H9 (cell line): ENCODE results near the gene IL36G. TPM values are rescaled to one million over a fixed set of nuclear protein-coding genes. Genes with fewer than 3 reads are reported as not detected.

Experiments
- DNase-seq: peaks from one replicate; pipeline ENCODE4 v3.0.0-alpha.2; 2017
- H2AFZ ChIP-seq: one replicate; pipeline ENCODE4 v1.6.1; 2013; ENCODE audit warnings: mild to moderate bottlenecking, low read length, control low read depth, moderate library complexity
- H2AK5ac ChIP-seq: 2 replicates; pipeline ENCODE4 v1.6.1; 2013; ENCODE audit warnings: low read length, control low read depth, mixed read lengths; ENCODE audit not compliant: insufficient read length
- H2BK120ac ChIP-seq: one replicate; pipeline ENCODE4 v1.6.1; 2013; ENCODE audit warnings: low read depth, mild to moderate bottlenecking, low read length, control low read depth, inconsistent platforms; ENCODE audit not compliant: poor library complexity, severe bottlenecking
- H2BK12ac ChIP-seq: 2 replicates; pipeline ENCODE4 v1.6.1; 2013; ENCODE audit warnings: low read length, control low read depth, mixed read lengths, low read depth; ENCODE audit not compliant: insufficient read length
- H2BK15ac ChIP-seq: 2 replicates; pipeline ENCODE4 v1.6.1; 2013; ENCODE audit warnings: low read depth, low read length, control low read depth
- H2BK20ac ChIP-seq: one replicate; pipeline ENCODE4 v1.6.1; 2013; ENCODE audit warnings: low read depth, mild to moderate bottlenecking, low read length, control low read depth, inconsistent platforms; ENCODE audit not compliant: poor library complexity, severe bottlenecking
- H2BK5ac ChIP-seq: 2 replicates; pipeline ENCODE4 v1.6.1; 2013; ENCODE audit warnings: low read length, control low read depth, mixed read lengths; ENCODE audit not compliant: insufficient read length
- H3K14ac ChIP-seq: 2 replicates; pipeline ENCODE4 v1.6.1; 2013; ENCODE audit warnings: low read length, control low read depth; ENCODE audit not compliant: insufficient read depth
- H3K18ac ChIP-seq: 2 replicates; pipeline ENCODE4 v1.6.1; 2013; ENCODE audit warnings: low read depth, mild to moderate bottlenecking, mixed read lengths, low read length, control low read depth; ENCODE audit not compliant: insufficient read length
- H3K23ac ChIP-seq: 2 replicates; pipeline ENCODE4 v1.6.1; 2013; ENCODE audit warnings: low read length, control low read depth, mixed read lengths, low read depth; ENCODE audit not compliant: insufficient read length
- H3K23me2 ChIP-seq: 2 replicates; pipeline ENCODE4 v1.6.1; 2013; ENCODE audit warnings: low read depth, mild to moderate bottlenecking, mixed read lengths, low read length, control low read depth; ENCODE audit not compliant: insufficient read length, poor library complexity, severe bottlenecking
- H3K27ac ChIP-seq: 2 replicates; pipeline ENCODE4 v1.5.1; 2013; ENCODE audit warnings: low read length, control low read depth, mixed read lengths, low read depth; ENCODE audit not compliant: insufficient read length
- H3K27me3 ChIP-seq: 2 replicates; pipeline ENCODE4 v1.6.1; 2013; ENCODE audit warnings: low read length, control low read depth, inconsistent platforms; ENCODE audit not compliant: insufficient read depth
- H3K4ac ChIP-seq: 2 replicates; pipeline ENCODE4 v1.6.1; 2013; ENCODE audit warnings: low read depth, mild to moderate bottlenecking, control low read depth, inconsistent platforms, low read length, moderate library complexity
- H3K4me1 ChIP-seq: 2 replicates; pipeline ENCODE4 v1.6.1; 2013; ENCODE audit warnings: low read length, control low read depth, inconsistent platforms; ENCODE audit not compliant: insufficient read depth
- H3K4me2 ChIP-seq: 2 replicates; pipeline ENCODE4 v1.6.1; 2013; ENCODE audit warnings: low read length, control low read depth, mixed read lengths; ENCODE audit not compliant: insufficient read length, insufficient read depth
- H3K56ac ChIP-seq: 2 replicates; pipeline ENCODE4 v1.6.1; 2013; ENCODE audit warnings: low read depth, mild to moderate bottlenecking, mixed read lengths, low read length, control low read depth; ENCODE audit not compliant: insufficient read length
- H3K79me1 ChIP-seq: 2 replicates; pipeline ENCODE4 v1.6.1; 2013; ENCODE audit warnings: low read depth, mild to moderate bottlenecking, moderate library complexity, low read length, control low read depth, inconsistent platforms; ENCODE audit not compliant: insufficient read depth, poor library complexity, severe bottlenecking
- H3K79me2 ChIP-seq: 2 replicates; pipeline ENCODE4 v1.6.1; 2013; ENCODE audit warnings: low read length, control low read depth, inconsistent platforms; ENCODE audit not compliant: insufficient read depth
- H3K9ac ChIP-seq: 2 replicates; pipeline ENCODE4 v1.6.1; 2013; ENCODE audit warnings: low read length, control low read depth, mixed read lengths; ENCODE audit not compliant: insufficient read length; ENCODE audit errors: extremely low read depth
- H3K9me3 ChIP-seq: one replicate; pipeline ENCODE4 v1.6.1; 2013; ENCODE audit warnings: low read depth, low read length, inconsistent platforms; ENCODE audit not compliant: control insufficient read depth
- H3T11ph ChIP-seq: one replicate; pipeline ENCODE4 v1.6.1; 2013; ENCODE audit warnings: mild to moderate bottlenecking, low read length, control low read depth, inconsistent platforms
- H4K20me1 ChIP-seq: one replicate; pipeline ENCODE4 v1.6.1; 2013; ENCODE audit not compliant: control insufficient read depth, insufficient read length, insufficient read depth
- H4K5ac ChIP-seq: 2 replicates; pipeline ENCODE4 v1.6.1; 2013; ENCODE audit warnings: low read depth, mild to moderate bottlenecking, mixed read lengths, low read length, control low read depth; ENCODE audit not compliant: insufficient read length
- H4K8ac ChIP-seq: replicated peaks from 2 replicates; pipeline ENCODE4 v1.6.1; 2013; ENCODE audit warnings: low read length, control low read depth, mixed read lengths, low read depth; ENCODE audit not compliant: insufficient read length
- H4K91ac ChIP-seq: 2 replicates; pipeline ENCODE4 v1.6.1; 2013; ENCODE audit warnings: low read depth, mild to moderate bottlenecking, moderate library complexity, mixed read lengths, low read length, control low read depth; ENCODE audit not compliant: insufficient read length
- H3K27ac Mint-ChIP-seq, 3 experiments: 2 replicates in 2 of 3; 3 replicates in 1 of 3; pipeline ENCODE4 v1.8.0; 2020 to 2021; ENCODE audit warnings: mixed read lengths in 3 of 3, mild to moderate bottlenecking in 1 of 3, moderate library complexity in 1 of 3
- H3K27me3 Mint-ChIP-seq: 2 replicates; pipeline ENCODE4 v1.8.0; 2021; ENCODE audit warnings: low read depth, mild to moderate bottlenecking, moderate library complexity, mixed read lengths
- H3K36me3 Mint-ChIP-seq, 3 experiments: 2 replicates in 2 of 3; 3 replicates in 1 of 3; pipeline ENCODE4 v1.8.0; 2020 to 2021; ENCODE audit warnings: low read depth in 3 of 3, mixed read lengths in 3 of 3; ENCODE audit not compliant: insufficient read depth in 1 of 3
- H3K4me1 Mint-ChIP-seq, 2 experiments: 2 replicates each; pipeline ENCODE4 v1.8.0; 2020; ENCODE audit warnings: mixed read lengths in 2 of 2
- H3K4me3 Mint-ChIP-seq, 2 experiments: 2 replicates in 1 of 2; 3 replicates in 1 of 2; pipeline ENCODE4 v1.8.0; 2020 to 2021; ENCODE audit warnings: mild to moderate bottlenecking in 2 of 2, mixed read lengths in 2 of 2, moderate library complexity in 1 of 2
- H3K9me3 Mint-ChIP-seq, 2 experiments: 2 replicates in 1 of 2; 3 replicates in 1 of 2; pipeline ENCODE4 v1.8.0; 2020; ENCODE audit warnings: mild to moderate bottlenecking in 2 of 2, mixed read lengths in 2 of 2, moderate library complexity in 1 of 2
- CTCF ChIP-seq: fragments of 200-600 bp; sonication (generic); conservative IDR thresholded peaks from 3 replicates; pipeline ENCODE4 v1.8.0; 2021; ENCODE audit warnings: antibody characterized with exemption, mild to moderate bottlenecking
- WGBS: extraction: QIAGEN DNeasy Blood & Tissue Kit; methylation state at CpG from one replicate; pipeline ENCODE4 v1.1.7; 2013; ENCODE audit warnings: missing lambda C conversion rate, low lambda C conversion rate, mixed read lengths; ENCODE audit not compliant: insufficient read length; ENCODE audit errors: extremely low coverage; 5-methylcytosine and 5-hydroxymethylcytosine counted together
- total RNA-seq: library from RNA; stranded (reverse); gene quantifications from 2 replicates; pipeline ENCODE4 v1.2.1, GENCODE V29; 2021

The IL36G gene
- total RNA-seq, 1 experiment from 2014 or later, result not detected

GRCh38 chr2:112995346-112995920 is 17.6 kb downstream of the IL36G start:
- no peaks in the 10 kb centered on the region for H3K4me1 Mint-ChIP-seq
- Histone ChIP-seq H3K9ac (no peak overlapping the region), H3K4me2 (no peak overlapping the region), H2AK5ac (no peak overlapping the region), H4K91ac (no peak overlapping the region), H2BK20ac (no peak overlapping the region), H4K5ac (no peak overlapping the region), H2BK15ac (no peak overlapping the region), H3K27me3 (no peaks in the 10 kb centered on the region), H2BK5ac (no peak overlapping the region), H3K4ac (no peak overlapping the region), H3K18ac (no peak overlapping the region), H3K56ac (no peak overlapping the region), H4K8ac (no peak overlapping the region), H3K79me2 (no peaks in the 10 kb centered on the region), H2AFZ (no peak overlapping the region), H3K79me1 (no peaks in the 10 kb centered on the region), H3K27ac (no peak overlapping the region), H4K20me1 (no peaks in the 10 kb centered on the region), H3K4me1 (no peaks in the 10 kb centered on the region), H2BK120ac (no peak overlapping the region), H2BK12ac (no peak overlapping the region), H3T11ph (no peak overlapping the region), H3K9me3 (no peaks in the 10 kb centered on the region), H3K14ac (no peak overlapping the region), H3K23ac (no peak overlapping the region), H3K23me2 (no peaks in the 10 kb centered on the region)
- DNase-seq, result no peak
- WGBS, result no CpG with 5 or more reads among the region's 14 CpGs
- no peak overlapping the region for H3K27ac Mint-ChIP-seq
- H3K27me3 Mint-ChIP-seq, result peaks cover 5% of the 10 kb centered on the region
- peaks cover 0 to 5% (median 0%) of the 10 kb centered on the region in 3 experiments; a peak in 2 of 7 replicates for H3K36me3 Mint-ChIP-seq
- H3K4me3 Mint-ChIP-seq, result no peak overlapping the region
- TF ChIP-seq CTCF, result no peak
- peaks cover 40 to 82% of the 10 kb centered on the region in 2 experiments for H3K9me3 Mint-ChIP-seq
